IgD-negative memory B cell (primary cell): ENCODE data around the gene STAM. TPM values are rescaled to one million over a fixed set of nuclear protein-coding genes. Genes with fewer than 3 reads are reported as not detected.
A peak's percentile ranks its signal among the peaks of the same experiment; 100 is the strongest.
"Not testable (repeated sequence)": the region's sequence is repeated elsewhere in the genome, so short reads cannot be mapped to it uniquely, and the experiment has no call there.

Source experiments
- H3K27ac Mint-ChIP-seq, 3 donors: one replicate each; pipeline ENCODE4 v1.8.0; 2020 to 2022; ENCODE audit warnings: mild to moderate bottlenecking in 3 of 3, mixed read lengths in 3 of 3, moderate library complexity in 1 of 3
- H3K27me3 Mint-ChIP-seq: one replicate; pipeline ENCODE4 v1.8.0; 2021; ENCODE audit warnings: mixed read lengths
- H3K36me3 Mint-ChIP-seq: one replicate; pipeline ENCODE4 v1.8.0; 2020; ENCODE audit warnings: mild to moderate bottlenecking, mixed read lengths
- H3K4me1 Mint-ChIP-seq, 3 donors: one replicate each; pipeline ENCODE4 v1.8.0; 2020 to 2022; ENCODE audit warnings: mixed read lengths in 3 of 3, mild to moderate bottlenecking in 1 of 3
- H3K4me3 Mint-ChIP-seq, 4 donors: one replicate each; pipeline ENCODE4 v1.8.0; 2020 to 2022; ENCODE audit warnings: mild to moderate bottlenecking in 4 of 4, mixed read lengths in 4 of 4, moderate library complexity in 3 of 4
- H3K9me3 Mint-ChIP-seq, 3 donors: one replicate each; pipeline ENCODE4 v1.8.0; 2020 to 2021; ENCODE audit warnings: mixed read lengths in 3 of 3, mild to moderate bottlenecking in 1 of 3
- polyA plus RNA-seq: library from polyadenylated mRNA; unstranded; fragments of 300-500 nt; fragmentation: Illumina TruSeq; gene quantifications from one replicate; pipeline ENCODE4 v1.2.3, GENCODE V29; 2021

Gene STAM
- polyA plus RNA-seq = 6.5 TPM

DNA sequence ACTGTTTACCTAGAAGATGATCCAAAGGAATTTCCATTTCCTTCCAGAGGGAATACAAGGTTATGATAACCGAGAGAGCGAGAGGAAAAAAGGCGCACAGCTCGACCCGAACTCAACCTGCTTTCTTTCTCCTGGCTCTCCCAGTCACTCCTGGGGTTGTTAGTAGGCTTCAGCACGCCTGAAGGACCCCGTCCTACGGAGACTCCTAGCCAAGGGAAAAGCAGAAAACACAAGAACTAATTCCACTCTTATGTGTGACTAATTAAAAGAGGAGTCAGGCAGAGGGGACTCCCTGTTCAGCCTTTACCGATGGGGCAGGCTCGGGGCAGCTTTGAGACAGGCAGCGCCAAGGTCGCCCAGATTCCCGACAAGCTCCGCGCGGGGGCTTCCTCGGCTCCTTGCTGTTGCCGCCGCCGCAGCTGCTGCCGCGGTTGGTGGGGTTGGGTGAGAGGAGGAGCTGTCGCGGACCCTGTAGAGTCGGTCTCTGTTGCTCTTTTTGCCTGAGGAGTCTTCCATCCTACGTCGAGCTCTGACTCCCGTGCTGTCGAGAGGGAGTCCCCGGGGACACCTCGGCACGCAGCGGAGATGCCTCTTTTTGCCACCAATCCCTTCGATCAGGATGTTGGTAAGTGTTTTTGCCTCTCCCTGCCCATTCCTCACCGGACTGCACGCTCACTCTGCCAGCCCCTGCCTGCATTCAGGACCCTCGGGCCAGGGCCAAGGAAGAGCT, at the start of gene STAM:
Gene STAM (plus strand): TSS at position 397 of the 730 bp plus-strand sequence. CDS start 189 bp downstream, at position 586.
- Mint-ChIP-seq H3K9me3 (peaks cover 0 to 3% (median 0%) of the 10 kb centered on the region in 3 donors), H3K4me1 (peaks cover 25 to 43% (median 42%) of the 10 kb centered on the region in 3 donors), H3K4me3 (peak within 1 kb of the TSS; percentile 98 to 100 (median 100)), H3K27me3 (no peaks in the 10 kb centered on the region), H3K27ac (peak within 1 kb of the TSS; percentile 99 to 100 (median 100)), H3K36me3 (peaks cover 6% of the 10 kb centered on the region)

DNA sequence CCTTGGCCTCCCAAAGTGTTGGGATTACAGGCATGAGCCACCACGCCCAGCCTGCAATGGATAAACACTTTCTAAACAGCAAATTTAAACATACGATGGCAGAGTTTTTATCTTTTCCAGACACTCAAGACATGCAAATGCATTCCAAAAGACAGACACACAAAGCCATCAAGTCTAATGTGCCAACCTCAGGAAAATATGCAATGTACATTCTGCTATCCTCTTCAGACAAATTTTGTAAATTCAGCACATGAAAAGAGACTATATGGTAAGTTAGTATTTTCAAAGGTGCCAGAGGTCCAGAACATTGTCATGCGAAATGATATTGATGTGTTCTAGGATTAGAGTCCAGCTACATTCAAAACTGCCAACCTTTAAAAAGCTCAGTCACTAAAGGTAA, 46.6 kb upstream of the STAM start:
- no peaks in the 10 kb centered on the region for H3K27me3 Mint-ChIP-seq
- no peak overlapping the region for H3K4me3 Mint-ChIP-seq
- H3K9me3 Mint-ChIP-seq = no peaks in the 10 kb centered on the region
- H3K27ac Mint-ChIP-seq = no peak overlapping the region
- H3K36me3 Mint-ChIP-seq = no peaks in the 10 kb centered on the region
- no peaks in the 10 kb centered on the region for H3K4me1 Mint-ChIP-seq

DNA sequence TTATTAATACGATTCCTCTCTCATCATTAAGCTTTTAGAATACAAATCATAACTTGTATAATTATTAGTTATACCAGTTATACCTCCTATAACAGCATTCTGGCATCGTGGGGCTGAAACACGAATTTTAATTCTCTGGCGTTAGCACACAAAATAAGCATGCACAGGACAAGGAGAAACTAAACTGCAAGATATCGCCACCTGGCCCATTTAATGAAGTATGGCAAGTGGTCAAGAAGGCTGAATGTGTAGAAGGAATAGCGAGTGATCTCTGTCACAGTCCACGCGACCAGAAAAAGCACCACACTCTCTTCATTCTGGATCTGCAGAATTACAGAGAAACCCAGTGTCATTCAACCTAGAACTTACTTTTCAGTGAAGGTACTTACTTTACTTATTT, 44.9 kb upstream of the STAM start:
- no peaks in the 10 kb centered on the region for H3K4me1 Mint-ChIP-seq
- no peak overlapping the region for H3K4me3 Mint-ChIP-seq
- H3K9me3 Mint-ChIP-seq = no peaks in the 10 kb centered on the region
- H3K27me3 Mint-ChIP-seq = no peaks in the 10 kb centered on the region
- H3K36me3 Mint-ChIP-seq = no peaks in the 10 kb centered on the region
- H3K27ac Mint-ChIP-seq = no peak overlapping the region

DNA sequence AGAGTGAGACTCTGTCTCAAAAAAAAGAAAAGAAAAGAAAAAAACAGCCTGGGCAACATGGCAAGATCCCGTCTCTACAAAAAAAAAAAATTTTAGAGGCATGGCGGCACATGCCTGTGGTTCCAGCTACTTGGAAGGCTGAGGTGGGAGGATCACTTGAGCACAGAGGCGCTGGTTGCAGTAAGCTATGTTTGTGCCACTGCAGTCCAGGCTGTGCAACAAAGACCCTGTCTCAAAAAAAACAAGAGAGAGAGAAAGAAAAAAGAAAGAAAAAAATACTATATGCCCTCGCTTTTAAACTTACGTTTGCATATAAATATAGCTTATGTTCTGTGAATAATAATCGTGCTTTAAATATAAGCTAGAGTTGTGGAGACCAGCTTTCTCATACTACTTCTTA, 38.0 kb upstream of the STAM start:
- Mint-ChIP-seq H3K36me3 (no peaks in the 10 kb centered on the region), H3K27me3 (no peaks in the 10 kb centered on the region), H3K27ac (no peak overlapping the region), H3K9me3 (no peaks in the 10 kb centered on the region), H3K4me1 (peaks cover 0 to 2% (median 0%) of the 10 kb centered on the region in 3 donors), H3K4me3 (no peak overlapping the region)

- Mint-ChIP-seq H3K27ac (no peak overlapping the region), H3K36me3 (no peaks in the 10 kb centered on the region), H3K4me1 (peaks cover 0 to 4% (median 2%) of the 10 kb centered on the region in 3 donors), H3K9me3 (no peaks in the 10 kb centered on the region), H3K27me3 (no peaks in the 10 kb centered on the region), H3K4me3 (no peak overlapping the region)
These were observed 37.4 kb upstream of the STAM start for GRCh38 chr10:17606547-17607040.

- Mint-ChIP-seq H3K4me3 (no peak overlapping the region), H3K36me3 (no peaks in the 10 kb centered on the region), H3K27ac (no peak overlapping the region), H3K9me3 (no peaks in the 10 kb centered on the region), H3K27me3 (no peaks in the 10 kb centered on the region), H3K4me1 (peaks cover 0 to 4% (median 2%) of the 10 kb centered on the region in 3 donors)
These were observed 36.9 kb upstream of the STAM start for GRCh38 chr10:17607060-17607459.

GRCh38 chr10:17607603-17608332, 36.2 kb upstream of the STAM start:
- H3K27ac Mint-ChIP-seq = no peak overlapping the region
- peaks cover 0 to 4% (median 2%) of the 10 kb centered on the region in 3 donors for H3K4me1 Mint-ChIP-seq
- no peaks in the 10 kb centered on the region for H3K27me3 Mint-ChIP-seq
- H3K4me3 Mint-ChIP-seq = no peak overlapping the region
- no peaks in the 10 kb centered on the region for H3K9me3 Mint-ChIP-seq
- no peaks in the 10 kb centered on the region for H3K36me3 Mint-ChIP-seq

DNA sequence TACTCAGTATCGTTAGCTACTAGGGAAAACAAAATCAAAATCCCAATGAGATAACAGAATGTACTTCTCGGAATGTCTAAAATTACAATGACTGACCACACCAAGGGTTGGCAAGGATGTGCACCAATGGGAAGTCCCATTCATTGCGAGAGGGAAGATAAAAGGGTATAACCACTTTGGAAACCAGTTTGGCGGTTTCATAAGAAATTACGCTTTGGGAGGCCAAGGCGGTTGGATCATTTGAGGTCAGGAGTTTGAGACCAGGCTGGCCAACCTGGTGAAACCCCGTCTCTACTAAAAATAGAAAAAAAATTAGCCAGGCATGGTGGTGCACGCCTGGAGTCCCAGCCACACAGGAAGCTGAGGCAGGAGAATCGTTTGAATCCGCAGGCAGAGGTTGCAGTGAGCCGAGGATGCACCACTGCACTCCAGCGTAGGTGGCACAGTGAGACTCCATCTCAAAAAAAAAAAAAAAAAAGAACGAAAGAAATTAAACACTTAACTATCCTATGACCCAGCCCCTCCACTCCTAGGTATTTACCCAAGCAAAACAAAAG, 34.4 kb upstream of the STAM start:
- H3K27me3 Mint-ChIP-seq = no peaks in the 10 kb centered on the region
- H3K9me3 Mint-ChIP-seq = no peaks in the 10 kb centered on the region
- no peak overlapping the region for H3K27ac Mint-ChIP-seq
- no peak overlapping the region for H3K4me3 Mint-ChIP-seq
- H3K4me1 Mint-ChIP-seq = peaks cover 0 to 4% (median 3%) of the 10 kb centered on the region in 3 donors
- no peaks in the 10 kb centered on the region for H3K36me3 Mint-ChIP-seq

DNA sequence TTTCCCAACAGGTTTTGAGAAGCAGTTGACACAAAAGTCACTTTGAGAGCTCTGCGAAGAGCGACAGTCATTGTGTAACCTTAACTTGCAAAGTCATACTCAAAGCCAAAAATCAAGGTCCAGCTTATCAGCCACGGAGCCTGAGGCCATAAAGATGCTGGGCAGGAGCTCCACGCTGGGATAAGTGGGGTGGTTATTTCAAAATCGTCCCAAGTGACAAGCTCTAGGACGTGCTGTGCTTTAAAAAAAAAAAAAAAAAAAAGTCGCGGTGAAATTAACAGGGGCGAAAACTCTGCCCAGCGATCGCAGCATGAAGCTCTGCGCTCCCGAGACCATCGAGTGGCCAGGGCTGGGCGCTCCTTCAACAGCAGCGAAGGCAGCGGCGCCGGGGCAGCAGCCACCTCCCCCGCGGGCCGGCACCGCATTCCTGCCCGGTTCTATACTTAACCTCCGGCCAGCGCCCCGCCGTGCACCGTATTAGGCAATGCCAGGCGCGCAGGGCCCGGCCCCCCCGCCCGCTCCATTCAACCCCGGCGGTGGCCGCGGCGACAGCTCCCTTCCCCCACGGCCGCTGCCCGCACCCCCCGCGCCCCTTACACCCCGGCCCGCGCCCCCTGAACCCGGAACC, 27.4 kb upstream of the STAM start:
- Mint-ChIP-seq H3K27ac (no peak overlapping the region), H3K36me3 (no peaks in the 10 kb centered on the region), H3K4me3 (peak overlapping the region; percentile 20 to 58 (median 53)), H3K27me3 (peaks cover 23% of the 10 kb centered on the region), H3K4me1 (peaks cover 5 to 8% (median 7%) of the 10 kb centered on the region in 3 donors), H3K9me3 (no peaks in the 10 kb centered on the region)

- Mint-ChIP-seq H3K4me3 (peak within 1 kb of the TSS; percentile 82 to 94 (median 88)), H3K27ac (no peak within 1 kb of the TSS), H3K9me3 (no peaks in the 10 kb centered on the region), H3K27me3 (peaks cover 27% of the 10 kb centered on the region), H3K4me1 (peaks cover 5 to 8% (median 7%) of the 10 kb centered on the region in 3 donors), H3K36me3 (no peaks in the 10 kb centered on the region)
These were observed 26.7 kb upstream of the STAM start, which contains the start of gene HACD1 for GRCh38 chr10:17617031-17617911. TSS of gene HACD1 (minus strand) at chr10:17617374. CDS start at chr10:17617339, 35 bp downstream.

DNA sequence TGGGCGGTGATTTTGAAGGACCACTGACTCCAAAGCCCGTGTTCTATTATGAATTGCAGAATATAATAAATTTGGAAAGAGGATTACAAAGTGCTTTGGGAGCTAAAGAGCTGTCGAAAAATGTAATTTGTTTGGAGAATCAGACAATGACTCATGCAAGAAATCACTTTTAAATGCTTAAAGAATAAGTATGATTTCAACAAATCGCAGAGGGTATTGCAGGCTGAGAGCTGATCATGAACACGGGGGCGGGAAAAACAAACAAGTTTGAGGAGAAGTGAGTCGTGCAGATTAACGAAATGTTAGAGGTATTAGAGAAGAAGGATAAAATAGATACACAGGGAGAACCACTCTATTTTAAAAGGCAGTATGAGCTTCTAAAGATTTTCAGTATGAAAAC, 21.9 kb upstream of the STAM start:
- H3K27ac Mint-ChIP-seq = no peak overlapping the region
- peaks cover 5 to 7% (median 7%) of the 10 kb centered on the region in 3 donors for H3K4me1 Mint-ChIP-seq
- H3K4me3 Mint-ChIP-seq = no peak overlapping the region
- no peaks in the 10 kb centered on the region for H3K36me3 Mint-ChIP-seq
- no peaks in the 10 kb centered on the region for H3K9me3 Mint-ChIP-seq
- peaks cover 29% of the 10 kb centered on the region for H3K27me3 Mint-ChIP-seq

- H3K27ac Mint-ChIP-seq = no peak overlapping the region
- peaks cover 9% of the 10 kb centered on the region for H3K27me3 Mint-ChIP-seq
- H3K36me3 Mint-ChIP-seq = no peaks in the 10 kb centered on the region
- no peaks in the 10 kb centered on the region for H3K9me3 Mint-ChIP-seq
- no peak overlapping the region for H3K4me3 Mint-ChIP-seq
- no peaks in the 10 kb centered on the region for H3K4me1 Mint-ChIP-seq
These were observed 19.0 kb upstream of the STAM start for GRCh38 chr10:17624996-17625395.

DNA sequence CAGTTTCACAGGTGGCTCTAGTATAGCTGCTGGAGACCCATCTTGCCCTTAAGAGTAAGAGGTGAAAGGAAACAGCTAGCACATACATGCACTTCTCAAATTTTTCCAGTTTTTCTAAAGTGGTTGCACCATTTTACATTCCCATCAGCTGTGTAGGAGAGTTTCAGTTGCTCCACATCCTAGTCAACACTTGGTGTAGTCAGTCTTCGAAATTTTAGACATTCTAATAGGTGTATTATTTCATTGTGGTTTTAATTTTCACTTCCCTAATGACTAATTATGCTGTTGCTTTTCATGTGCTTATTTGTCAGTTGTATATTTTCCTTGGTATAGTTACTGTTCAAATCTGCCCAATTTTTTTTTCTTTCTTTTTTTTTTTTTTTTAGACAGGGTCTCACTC, 17.3 kb upstream of the STAM start:
- H3K4me3 Mint-ChIP-seq = no peak overlapping the region

GRCh38 chr10:17632590-17632989, 11.4 kb upstream of the STAM start:
- peak overlapping the region in 1 of 4 donors; percentile 9 for H3K4me3 Mint-ChIP-seq
- not testable (repeated sequence) for H3K4me1 Mint-ChIP-seq, H3K36me3 Mint-ChIP-seq, H3K27ac Mint-ChIP-seq, H3K27me3 Mint-ChIP-seq, H3K9me3 Mint-ChIP-seq

More for the DNA sequence above, 17.3 kb upstream of the STAM start:
- no peaks in the 10 kb centered on the region for H3K36me3 Mint-ChIP-seq
- no peaks in the 10 kb centered on the region for H3K4me1 Mint-ChIP-seq
- no peak overlapping the region for H3K27ac Mint-ChIP-seq
- H3K27me3 Mint-ChIP-seq = peaks cover 7% of the 10 kb centered on the region
- H3K9me3 Mint-ChIP-seq = no peaks in the 10 kb centered on the region
